ENCODE data around the gene TRIM31.

- TF ChIP-seq EP300 (IDR thresholded peaks at IDR 0.05; ENCODE audit: borderline replicate concordance in 1 of 2, low read depth in 1 of 2, low read length in 1 of 2) (no peak), EZH2phosphoT487 (IDR thresholded peaks at IDR 0.05; ENCODE audit: borderline replicate concordance, low read depth) (no peak), GATA2 (CRISPR knock-in tag; IDR thresholded peaks at IDR 0.05) (no peak), RCOR1 (IDR thresholded peaks at IDR 0.05; ENCODE audit: low read length) (no peak), RAD21 (IDR thresholded peaks at IDR 0.05; ENCODE audit: low read length) (no peak)
- TF ChIP-seq, protein P1, sequence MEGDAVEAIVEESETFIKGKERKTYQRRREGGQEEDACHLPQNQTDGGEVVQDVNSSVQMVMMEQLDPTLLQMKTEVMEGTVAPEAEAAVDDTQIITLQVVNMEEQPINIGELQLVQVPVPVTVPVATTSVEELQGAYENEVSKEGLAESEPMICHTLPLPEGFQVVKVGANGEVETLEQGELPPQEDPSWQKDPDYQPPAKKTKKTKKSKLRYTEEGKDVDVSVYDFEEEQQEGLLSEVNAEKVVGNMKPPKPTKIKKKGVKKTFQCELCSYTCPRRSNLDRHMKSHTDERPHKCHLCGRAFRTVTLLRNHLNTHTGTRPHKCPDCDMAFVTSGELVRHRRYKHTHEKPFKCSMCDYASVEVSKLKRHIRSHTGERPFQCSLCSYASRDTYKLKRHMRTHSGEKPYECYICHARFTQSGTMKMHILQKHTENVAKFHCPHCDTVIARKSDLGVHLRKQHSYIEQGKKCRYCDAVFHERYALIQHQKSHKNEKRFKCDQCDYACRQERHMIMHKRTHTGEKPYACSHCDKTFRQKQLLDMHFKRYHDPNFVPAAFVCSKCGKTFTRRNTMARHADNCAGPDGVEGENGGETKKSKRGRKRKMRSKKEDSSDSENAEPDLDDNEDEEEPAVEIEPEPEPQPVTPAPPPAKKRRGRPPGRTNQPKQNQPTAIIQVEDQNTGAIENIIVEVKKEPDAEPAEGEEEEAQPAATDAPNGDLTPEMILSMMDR (IDR thresholded peaks at IDR 0.05) = no peak
- TF ChIP-seq, protein P2, sequence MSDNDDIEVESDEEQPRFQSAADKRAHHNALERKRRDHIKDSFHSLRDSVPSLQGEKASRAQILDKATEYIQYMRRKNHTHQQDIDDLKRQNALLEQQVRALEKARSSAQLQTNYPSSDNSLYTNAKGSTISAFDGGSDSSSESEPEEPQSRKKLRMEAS (IDR thresholded peaks at IDR 0.05; ENCODE audit: low read depth) = no peak
These were observed 9.1 kb downstream of the TRIM31 start for GRCh38 chr6:30103872-30104179.
